SH-SY5Y (cell line): Measurements from ENCODE around the gene TMEM184B.

Source experiments
- GATA2 ChIP-seq: IDR thresholded peaks from 2 replicates; pipeline ENCODE4 v1.6.1; 2011; ENCODE audit warnings: mild to moderate bottlenecking, low read depth, low read length
- GATA3 ChIP-seq: IDR thresholded peaks from 2 replicates; pipeline ENCODE4 v1.6.1; 2011; ENCODE audit warnings: low read depth, mild to moderate bottlenecking, low read length, moderate library complexity

GRCh38 chr22:38189104-38189503, 83.7 kb downstream of the TMEM184B start:
- TF ChIP-seq GATA3 (no peak), GATA2 (no peak)
